ENCODE measurements around the gene TRPM3. TPM values are rescaled to one million over a fixed set of nuclear protein-coding genes. Genes with fewer than 3 reads are reported as not detected.

Gene TRPM3
- total RNA-seq, 2 donors from 2014 or later, result not detected

- Mint-ChIP-seq H3K27ac (no peak overlapping the region), H3K27me3 (ENCODE audit: low read depth) (no peaks in the 10 kb centered on the region), H3K9me3 (no peaks in the 10 kb centered on the region), H3K4me3 (no peak overlapping the region), H3K4me1 (ENCODE audit: low read depth) (no peaks in the 10 kb centered on the region), H3K36me3 (ENCODE audit: insufficient read depth in 2 of 2) (peaks cover 0 to 2% of the 10 kb centered on the region in 2 donors)
- DNase-seq, result no peak
- no peak for ATAC-seq (replicated peaks in 1 of 2)
Measured at GRCh38 chr9:71025201-71025600, 96.2 kb downstream of the TRPM3 start.

DNA sequence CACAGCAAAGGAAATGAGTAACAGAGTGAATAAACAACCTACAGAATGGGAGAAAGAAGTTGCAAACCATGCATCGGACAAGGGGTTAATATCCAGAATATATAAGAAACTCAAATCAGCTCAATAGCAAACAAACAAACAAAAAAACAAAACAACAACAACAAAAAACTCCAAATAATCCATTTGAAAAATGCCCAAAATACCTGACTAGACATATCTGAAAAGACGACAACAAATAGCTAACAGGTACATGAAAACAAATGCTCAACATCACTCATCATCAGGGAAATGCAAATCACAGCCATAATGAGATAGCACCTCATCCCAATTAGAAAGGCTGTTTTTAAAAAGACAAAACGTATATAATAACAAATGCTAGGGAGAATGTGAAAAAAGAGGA, 111.2 kb downstream of the TRPM3 start:
- Mint-ChIP-seq H3K27ac (no peak overlapping the region), H3K36me3 (ENCODE audit: insufficient read depth in 2 of 2) (peaks cover 0 to 1% of the 10 kb centered on the region in 2 donors), H3K9me3 (peaks cover 0 to under 1% of the 10 kb centered on the region in 2 donors), H3K4me1 (ENCODE audit: low read depth) (no peaks in the 10 kb centered on the region), H3K4me3 (no peak overlapping the region), H3K27me3 (ENCODE audit: low read depth) (no peaks in the 10 kb centered on the region)
- DNase-seq (no peak), ATAC-seq (replicated peaks in 1 of 2) (no peak)

GRCh38 chr9:71005456-71005855, 116.0 kb downstream of the TRPM3 start:
- H3K4me3 Mint-ChIP-seq, result no peak overlapping the region
- DNase-seq (no peak), ATAC-seq (replicated peaks in 1 of 2) (no peak)
- peaks cover 0 to 6% of the 10 kb centered on the region in 2 donors for H3K9me3 Mint-ChIP-seq
- H3K36me3 Mint-ChIP-seq (ENCODE audit: insufficient read depth in 2 of 2), result peaks cover 3 to 5% of the 10 kb centered on the region in 2 donors
- H3K4me1 Mint-ChIP-seq (ENCODE audit: low read depth), result no peaks in the 10 kb centered on the region
- no peaks in the 10 kb centered on the region for H3K27me3 Mint-ChIP-seq (ENCODE audit: low read depth)
- no peak overlapping the region for H3K27ac Mint-ChIP-seq

DNA sequence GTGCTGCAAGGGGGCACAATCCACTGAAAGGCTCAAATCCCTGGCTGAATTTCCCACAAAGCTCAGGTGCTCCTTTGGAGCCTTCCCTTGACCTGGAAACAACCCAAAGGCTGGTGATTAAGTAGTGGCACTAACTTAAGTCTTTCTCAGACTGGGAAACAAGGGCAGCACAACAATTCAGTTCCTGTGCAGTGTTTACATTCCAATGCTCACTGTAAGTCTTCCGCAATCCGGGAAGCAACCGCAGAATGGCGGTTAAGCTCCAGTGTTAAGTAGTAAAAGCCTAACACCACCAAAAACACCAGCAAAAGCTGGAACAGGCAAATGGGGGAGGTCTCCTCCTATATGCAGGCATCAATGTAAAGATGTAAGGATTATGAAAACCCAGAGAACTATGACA, 117.2 kb downstream of the TRPM3 start:
- peaks cover 3 to 5% of the 10 kb centered on the region in 2 donors for H3K36me3 Mint-ChIP-seq (ENCODE audit: insufficient read depth in 2 of 2)
- DNase-seq, result no peak
- H3K9me3 Mint-ChIP-seq, result peaks cover 0 to 6% of the 10 kb centered on the region in 2 donors
- H3K4me1 Mint-ChIP-seq (ENCODE audit: low read depth), result no peaks in the 10 kb centered on the region
- no peaks in the 10 kb centered on the region for H3K27me3 Mint-ChIP-seq (ENCODE audit: low read depth)
- H3K27ac Mint-ChIP-seq, result no peak overlapping the region
- no peak overlapping the region for H3K4me3 Mint-ChIP-seq
- ATAC-seq (replicated peaks in 1 of 2), result no peak

GRCh38 chr9:71003346-71003745, 118.1 kb downstream of the TRPM3 start:
- no peak overlapping the region for H3K27ac Mint-ChIP-seq
- DNase-seq (no peak), ATAC-seq (replicated peaks in 1 of 2) (no peak)
- no peak overlapping the region for H3K4me3 Mint-ChIP-seq
- peaks cover 3 to 5% of the 10 kb centered on the region in 2 donors for H3K36me3 Mint-ChIP-seq (ENCODE audit: insufficient read depth in 2 of 2)
- no peaks in the 10 kb centered on the region for H3K27me3 Mint-ChIP-seq (ENCODE audit: low read depth)
- no peaks in the 10 kb centered on the region for H3K4me1 Mint-ChIP-seq (ENCODE audit: low read depth)
- H3K9me3 Mint-ChIP-seq, result peaks cover 0 to 6% of the 10 kb centered on the region in 2 donors

- no peaks in the 10 kb centered on the region for H3K4me1 Mint-ChIP-seq (ENCODE audit: low read depth)
- no peak overlapping the region for H3K27ac Mint-ChIP-seq
- ATAC-seq (replicated peaks in 1 of 2) (no peak), DNase-seq (peak; percentile 3 to 7)
- peaks cover 1 to 6% of the 10 kb centered on the region in 2 donors for H3K9me3 Mint-ChIP-seq
- no peaks in the 10 kb centered on the region for H3K27me3 Mint-ChIP-seq (ENCODE audit: low read depth)
- no peak overlapping the region for H3K4me3 Mint-ChIP-seq
- peaks cover 3 to 5% of the 10 kb centered on the region in 2 donors for H3K36me3 Mint-ChIP-seq (ENCODE audit: insufficient read depth in 2 of 2)
Measured at GRCh38 chr9:71001780-71002386, 119.5 kb downstream of the TRPM3 start.

GRCh38 chr9:70998962-70999361, 122.5 kb downstream of the TRPM3 start:
- no peaks in the 10 kb centered on the region for H3K27me3 Mint-ChIP-seq (ENCODE audit: low read depth)
- no peak overlapping the region for H3K4me3 Mint-ChIP-seq
- H3K36me3 Mint-ChIP-seq (ENCODE audit: insufficient read depth in 2 of 2), result peaks cover 0 to 2% of the 10 kb centered on the region in 2 donors
- peaks cover 1 to 2% of the 10 kb centered on the region in 2 donors for H3K9me3 Mint-ChIP-seq
- no peak for DNase-seq
- no peak for ATAC-seq (replicated peaks in 1 of 2)
- H3K4me1 Mint-ChIP-seq (ENCODE audit: low read depth), result no peaks in the 10 kb centered on the region
- no peak overlapping the region for H3K27ac Mint-ChIP-seq

DNA sequence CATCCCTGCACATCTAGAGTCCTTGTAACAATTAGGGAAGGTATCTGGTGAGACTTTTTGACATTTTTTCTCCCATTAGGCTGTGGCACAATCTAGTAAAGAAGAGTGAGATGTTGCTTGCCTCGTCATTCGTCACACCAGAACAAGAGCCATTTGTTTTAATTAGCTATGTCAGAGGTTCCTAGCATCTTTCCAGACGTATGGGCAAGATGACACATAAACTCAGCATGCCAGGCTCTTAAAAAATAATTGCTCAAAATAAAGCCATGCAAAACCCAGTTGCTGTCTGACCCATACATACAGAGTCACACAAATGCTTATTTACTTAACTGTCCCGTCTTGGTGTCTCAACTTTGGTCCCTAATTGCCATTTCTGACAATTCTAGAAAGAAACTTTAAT, 125.9 kb downstream of the TRPM3 start:
- DNase-seq (no peak), ATAC-seq (replicated peaks in 1 of 2) (no peak)
- H3K36me3 Mint-ChIP-seq (ENCODE audit: insufficient read depth in 2 of 2), result no peaks in the 10 kb centered on the region
- H3K4me1 Mint-ChIP-seq (ENCODE audit: low read depth), result no peaks in the 10 kb centered on the region
- no peak overlapping the region for H3K27ac Mint-ChIP-seq
- H3K27me3 Mint-ChIP-seq (ENCODE audit: low read depth), result no peaks in the 10 kb centered on the region
- H3K9me3 Mint-ChIP-seq, result peaks cover 0 to 4% of the 10 kb centered on the region in 2 donors
- no peak overlapping the region for H3K4me3 Mint-ChIP-seq

DNA sequence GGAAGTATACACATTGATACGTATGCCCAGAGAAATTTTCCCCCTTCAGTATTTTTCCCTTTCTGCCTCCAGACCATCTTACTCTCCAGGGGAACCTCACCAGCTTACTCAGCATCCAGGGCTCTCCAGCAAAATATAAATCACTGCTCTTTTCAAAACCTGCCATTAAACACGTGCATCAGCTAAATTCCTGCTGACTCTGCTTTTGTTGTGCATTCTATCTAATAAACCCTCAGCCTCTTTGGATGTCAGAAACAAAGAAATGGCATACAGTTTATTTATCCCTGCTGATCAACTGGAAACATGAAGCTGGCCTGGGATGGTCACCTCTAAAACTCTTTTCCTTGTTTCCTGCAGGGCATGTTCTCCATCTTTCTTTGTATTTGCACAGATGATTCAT, 126.8 kb downstream of the TRPM3 start:
- no peak for ATAC-seq (replicated peaks in 1 of 2)
- DNase-seq, result no peak
- Mint-ChIP-seq H3K4me1 (ENCODE audit: low read depth) (no peaks in the 10 kb centered on the region), H3K27me3 (ENCODE audit: low read depth) (no peaks in the 10 kb centered on the region), H3K9me3 (peaks cover 0 to 4% of the 10 kb centered on the region in 2 donors), H3K36me3 (ENCODE audit: insufficient read depth in 2 of 2) (no peaks in the 10 kb centered on the region), H3K27ac (no peak overlapping the region), H3K4me3 (no peak overlapping the region)

- no peaks in the 10 kb centered on the region for H3K27me3 Mint-ChIP-seq (ENCODE audit: low read depth)
- H3K27ac Mint-ChIP-seq, result no peak overlapping the region
- no peak overlapping the region for H3K4me3 Mint-ChIP-seq
- H3K4me1 Mint-ChIP-seq (ENCODE audit: low read depth), result no peaks in the 10 kb centered on the region
- DNase-seq (no peak), ATAC-seq (replicated peaks in 1 of 2) (no peak)
- no peaks in the 10 kb centered on the region for H3K36me3 Mint-ChIP-seq (ENCODE audit: insufficient read depth in 2 of 2)
- H3K9me3 Mint-ChIP-seq, result peaks cover 2 to 3% of the 10 kb centered on the region in 2 donors
Measured at GRCh38 chr9:70988551-70988950, 132.9 kb downstream of the TRPM3 start.

DNA sequence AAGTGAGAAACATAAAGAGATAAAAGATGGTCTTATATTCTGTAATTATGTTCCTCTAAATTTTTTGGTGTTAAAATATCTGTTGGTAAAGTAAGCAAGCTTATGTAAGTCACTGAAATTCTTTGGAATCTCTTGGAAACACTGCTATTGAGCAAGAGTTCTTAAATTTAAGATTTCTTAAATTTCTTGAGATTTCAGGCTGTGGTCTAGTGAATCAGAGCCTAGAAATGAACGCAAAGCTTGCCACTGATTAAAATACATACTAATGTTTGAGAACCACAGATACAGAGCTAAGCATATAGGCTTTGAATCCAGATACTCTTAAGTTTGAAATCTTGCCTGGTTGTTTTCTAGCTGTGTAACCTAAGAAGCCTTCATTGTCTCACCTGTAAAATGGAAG, 133.4 kb downstream of the TRPM3 start:
- H3K9me3 Mint-ChIP-seq, result peaks cover 6 to 8% of the 10 kb centered on the region in 2 donors
- H3K4me1 Mint-ChIP-seq (ENCODE audit: low read depth), result no peaks in the 10 kb centered on the region
- H3K27me3 Mint-ChIP-seq (ENCODE audit: low read depth), result no peaks in the 10 kb centered on the region
- no peak for DNase-seq
- no peak for ATAC-seq (replicated peaks in 1 of 2)
- H3K4me3 Mint-ChIP-seq, result no peak overlapping the region
- H3K27ac Mint-ChIP-seq, result no peak overlapping the region
- no peaks in the 10 kb centered on the region for H3K36me3 Mint-ChIP-seq (ENCODE audit: insufficient read depth in 2 of 2)

- ATAC-seq (replicated peaks in 1 of 2) (no peak), DNase-seq (no peak)
- Mint-ChIP-seq H3K36me3 (ENCODE audit: insufficient read depth in 2 of 2) (no peaks in the 10 kb centered on the region), H3K27me3 (ENCODE audit: low read depth) (no peaks in the 10 kb centered on the region), H3K27ac (no peak overlapping the region), H3K9me3 (peaks cover 4 to 12% of the 10 kb centered on the region in 2 donors), H3K4me3 (no peak overlapping the region), H3K4me1 (ENCODE audit: low read depth) (no peaks in the 10 kb centered on the region)
Measured at GRCh38 chr9:70986984-70987383, 134.4 kb downstream of the TRPM3 start.

DNA sequence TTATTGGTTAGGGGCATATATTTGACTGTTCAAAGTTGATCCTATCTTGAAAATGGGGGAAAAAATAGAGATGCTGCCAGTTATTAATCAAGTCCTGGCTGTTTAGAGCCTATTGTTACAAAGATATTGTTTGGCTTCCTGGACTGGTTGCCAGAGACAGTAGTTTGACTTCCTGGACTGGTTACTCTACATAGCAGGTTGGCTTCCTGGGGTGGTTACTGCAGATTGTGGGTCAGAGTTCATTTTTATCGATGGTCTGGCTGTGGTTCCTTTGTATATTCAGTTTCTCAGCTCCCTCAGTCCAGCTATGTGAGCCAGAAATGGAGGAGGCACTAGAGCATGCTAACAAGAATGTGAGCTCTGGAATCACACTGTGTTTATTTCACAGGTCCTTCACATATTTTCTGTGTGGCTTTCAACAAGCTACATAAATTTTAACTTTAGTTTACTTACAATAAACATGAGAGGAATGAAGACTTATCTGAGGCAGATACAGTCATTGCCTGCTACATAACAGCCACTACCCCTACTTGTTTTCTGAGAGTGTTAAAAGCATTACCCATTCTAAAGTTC, 137.6 kb downstream of the TRPM3 start:
- no peak for DNase-seq
- no peak overlapping the region for H3K4me3 Mint-ChIP-seq
- H3K27ac Mint-ChIP-seq, result no peak overlapping the region
- H3K4me1 Mint-ChIP-seq (ENCODE audit: low read depth), result no peaks in the 10 kb centered on the region
- no peak for ATAC-seq (replicated peaks in 1 of 2)
- H3K9me3 Mint-ChIP-seq, result peaks cover 4 to 12% of the 10 kb centered on the region in 2 donors
- H3K27me3 Mint-ChIP-seq (ENCODE audit: low read depth), result no peaks in the 10 kb centered on the region
- H3K36me3 Mint-ChIP-seq (ENCODE audit: insufficient read depth in 2 of 2), result no peaks in the 10 kb centered on the region

DNA sequence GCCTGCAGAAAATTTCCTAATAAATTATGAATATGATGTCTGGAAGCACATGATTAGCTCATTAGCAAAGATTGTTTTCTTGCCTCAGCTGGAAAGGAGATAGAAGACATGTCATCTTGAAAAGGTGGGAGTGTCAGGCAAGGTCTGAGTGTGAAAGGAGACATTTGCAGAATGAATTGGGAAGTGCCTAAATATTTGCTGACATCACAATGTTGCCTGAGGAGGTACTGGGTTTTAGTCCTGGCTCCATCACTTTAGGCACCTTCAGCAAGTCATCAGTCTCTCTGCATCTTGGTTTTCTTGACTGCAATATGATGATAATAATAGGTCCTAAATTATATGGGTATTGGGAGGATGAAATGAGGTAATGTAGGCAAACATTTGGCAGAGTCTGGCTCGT, 140.1 kb downstream of the TRPM3 start:
- ATAC-seq (replicated peaks in 1 of 2), result no peak
- no peaks in the 10 kb centered on the region for H3K36me3 Mint-ChIP-seq (ENCODE audit: insufficient read depth in 2 of 2)
- H3K4me1 Mint-ChIP-seq (ENCODE audit: low read depth), result no peaks in the 10 kb centered on the region

More for the DNA sequence above, 140.1 kb downstream of the TRPM3 start:
- H3K4me3 Mint-ChIP-seq, result no peak overlapping the region
- H3K9me3 Mint-ChIP-seq, result peaks cover 6 to 12% of the 10 kb centered on the region in 2 donors
- H3K27me3 Mint-ChIP-seq (ENCODE audit: low read depth), result no peaks in the 10 kb centered on the region
- no peak for DNase-seq
- H3K27ac Mint-ChIP-seq, result no peak overlapping the region
